ENCODE measurements around the gene NTM.

Gene NTM

GRCh38 chr11:131928992-131929391, 558.6 kb downstream of the NTM start:
- no peaks in the 10 kb centered on the region for H3K4me1 ChIP-seq (ENCODE audit: control insufficient read depth in 2 of 2, insufficient read depth in 2 of 2, low read length in 2 of 2)
- no peaks in the 10 kb centered on the region for H3K36me3 ChIP-seq (ENCODE audit: control insufficient read depth in 2 of 2, insufficient read depth in 2 of 2, low read length in 2 of 2)
- no peak overlapping the region for H3K9ac ChIP-seq (ENCODE audit: low read depth in 1 of 2, low read length in 2 of 2)
- no peak overlapping the region for H3K27ac ChIP-seq (ENCODE audit: low read depth in 2 of 2, low read length in 2 of 2)
- no peaks in the 10 kb centered on the region for H3K9me3 ChIP-seq (ENCODE audit: control insufficient read depth in 2 of 2, low read length in 2 of 2)
- H3K27me3 ChIP-seq (ENCODE audit: control insufficient read depth in 2 of 2, insufficient read depth in 2 of 2, low read length in 2 of 2): no peaks in the 10 kb centered on the region
- H3K4me3 ChIP-seq (ENCODE audit: low read length in 2 of 2): no peak overlapping the region

GRCh38 chr11:131932584-131933325, 562.3 kb downstream of the NTM start:
- Histone ChIP-seq H3K9me3 (ENCODE audit: control insufficient read depth in 2 of 2, low read length in 2 of 2) (no peaks in the 10 kb centered on the region), H3K27me3 (ENCODE audit: control insufficient read depth in 2 of 2, insufficient read depth in 2 of 2, low read length in 2 of 2) (no peaks in the 10 kb centered on the region), H3K4me3 (ENCODE audit: low read length in 2 of 2) (no peak overlapping the region), H3K9ac (ENCODE audit: low read depth in 1 of 2, low read length in 2 of 2) (no peak overlapping the region), H3K4me1 (ENCODE audit: control insufficient read depth in 2 of 2, insufficient read depth in 2 of 2, low read length in 2 of 2) (no peaks in the 10 kb centered on the region), H3K36me3 (ENCODE audit: control insufficient read depth in 2 of 2, insufficient read depth in 2 of 2, low read length in 2 of 2) (no peaks in the 10 kb centered on the region), H3K27ac (ENCODE audit: low read depth in 2 of 2, low read length in 2 of 2) (no peak overlapping the region)

- no peaks in the 10 kb centered on the region for H3K9me3 ChIP-seq (ENCODE audit: control insufficient read depth in 2 of 2, low read length in 2 of 2)
- H3K4me3 ChIP-seq (ENCODE audit: low read length in 2 of 2): no peak overlapping the region
- H3K36me3 ChIP-seq (ENCODE audit: control insufficient read depth in 2 of 2, insufficient read depth in 2 of 2, low read length in 2 of 2): no peaks in the 10 kb centered on the region
- H3K4me1 ChIP-seq (ENCODE audit: control insufficient read depth in 2 of 2, insufficient read depth in 2 of 2, low read length in 2 of 2): no peaks in the 10 kb centered on the region
- no peak overlapping the region for H3K27ac ChIP-seq (ENCODE audit: low read depth in 2 of 2, low read length in 2 of 2)
- H3K9ac ChIP-seq (ENCODE audit: low read depth in 1 of 2, low read length in 2 of 2): no peak overlapping the region
- no peaks in the 10 kb centered on the region for H3K27me3 ChIP-seq (ENCODE audit: control insufficient read depth in 2 of 2, insufficient read depth in 2 of 2, low read length in 2 of 2)
Observed at GRCh38 chr11:131934006-131934405, 563.6 kb downstream of the NTM start.

- Histone ChIP-seq H3K4me3 (ENCODE audit: low read length in 2 of 2) (no peak overlapping the region), H3K4me1 (ENCODE audit: control insufficient read depth in 2 of 2, insufficient read depth in 2 of 2, low read length in 2 of 2) (no peaks in the 10 kb centered on the region), H3K27me3 (ENCODE audit: control insufficient read depth in 2 of 2, insufficient read depth in 2 of 2, low read length in 2 of 2) (no peaks in the 10 kb centered on the region), H3K27ac (ENCODE audit: low read depth in 2 of 2, low read length in 2 of 2) (no peak overlapping the region), H3K9ac (ENCODE audit: low read depth in 1 of 2, low read length in 2 of 2) (no peak overlapping the region), H3K36me3 (ENCODE audit: control insufficient read depth in 2 of 2, insufficient read depth in 2 of 2, low read length in 2 of 2) (no peaks in the 10 kb centered on the region), H3K9me3 (ENCODE audit: control insufficient read depth in 2 of 2, low read length in 2 of 2) (no peaks in the 10 kb centered on the region)
Observed at GRCh38 chr11:131938351-131938751, 567.9 kb downstream of the NTM start.

GRCh38 chr11:131940126-131940525, 569.7 kb downstream of the NTM start:
- no peak overlapping the region for H3K27ac ChIP-seq (ENCODE audit: low read depth in 2 of 2, low read length in 2 of 2)
- H3K27me3 ChIP-seq (ENCODE audit: control insufficient read depth in 2 of 2, insufficient read depth in 2 of 2, low read length in 2 of 2): no peaks in the 10 kb centered on the region
- no peaks in the 10 kb centered on the region for H3K36me3 ChIP-seq (ENCODE audit: control insufficient read depth in 2 of 2, insufficient read depth in 2 of 2, low read length in 2 of 2)
- H3K9me3 ChIP-seq (ENCODE audit: control insufficient read depth in 2 of 2, low read length in 2 of 2): no peaks in the 10 kb centered on the region
- no peaks in the 10 kb centered on the region for H3K4me1 ChIP-seq (ENCODE audit: control insufficient read depth in 2 of 2, insufficient read depth in 2 of 2, low read length in 2 of 2)
- H3K9ac ChIP-seq (ENCODE audit: low read depth in 1 of 2, low read length in 2 of 2): no peak overlapping the region
- H3K4me3 ChIP-seq (ENCODE audit: low read length in 2 of 2): no peak overlapping the region

- H3K9me3 ChIP-seq (ENCODE audit: control insufficient read depth in 2 of 2, low read length in 2 of 2): no peaks in the 10 kb centered on the region
- H3K27ac ChIP-seq (ENCODE audit: low read depth in 2 of 2, low read length in 2 of 2): no peak overlapping the region
- no peaks in the 10 kb centered on the region for H3K4me1 ChIP-seq (ENCODE audit: control insufficient read depth in 2 of 2, insufficient read depth in 2 of 2, low read length in 2 of 2)
- no peaks in the 10 kb centered on the region for H3K36me3 ChIP-seq (ENCODE audit: control insufficient read depth in 2 of 2, insufficient read depth in 2 of 2, low read length in 2 of 2)
- H3K4me3 ChIP-seq (ENCODE audit: low read length in 2 of 2): no peak overlapping the region
- H3K27me3 ChIP-seq (ENCODE audit: control insufficient read depth in 2 of 2, insufficient read depth in 2 of 2, low read length in 2 of 2): no peaks in the 10 kb centered on the region
- H3K9ac ChIP-seq (ENCODE audit: low read depth in 1 of 2, low read length in 2 of 2): no peak overlapping the region
Observed at GRCh38 chr11:131942878-131943277, 572.5 kb downstream of the NTM start.

- H3K9ac ChIP-seq (ENCODE audit: low read depth in 1 of 2, low read length in 2 of 2): no peak overlapping the region
- no peak overlapping the region for H3K4me3 ChIP-seq (ENCODE audit: low read length in 2 of 2)
- H3K36me3 ChIP-seq (ENCODE audit: control insufficient read depth in 2 of 2, insufficient read depth in 2 of 2, low read length in 2 of 2): no peaks in the 10 kb centered on the region
- H3K27me3 ChIP-seq (ENCODE audit: control insufficient read depth in 2 of 2, insufficient read depth in 2 of 2, low read length in 2 of 2): no peaks in the 10 kb centered on the region
- H3K9me3 ChIP-seq (ENCODE audit: control insufficient read depth in 2 of 2, low read length in 2 of 2): no peaks in the 10 kb centered on the region
- H3K4me1 ChIP-seq (ENCODE audit: control insufficient read depth in 2 of 2, insufficient read depth in 2 of 2, low read length in 2 of 2): no peaks in the 10 kb centered on the region
- H3K27ac ChIP-seq (ENCODE audit: low read depth in 2 of 2, low read length in 2 of 2): no peak overlapping the region
Observed at GRCh38 chr11:131943295-131943694, 572.9 kb downstream of the NTM start.

- Histone ChIP-seq H3K36me3 (ENCODE audit: control insufficient read depth in 2 of 2, insufficient read depth in 2 of 2, low read length in 2 of 2) (no peaks in the 10 kb centered on the region), H3K9ac (ENCODE audit: low read depth in 1 of 2, low read length in 2 of 2) (no peak overlapping the region), H3K27ac (ENCODE audit: low read depth in 2 of 2, low read length in 2 of 2) (no peak overlapping the region), H3K27me3 (ENCODE audit: control insufficient read depth in 2 of 2, insufficient read depth in 2 of 2, low read length in 2 of 2) (no peaks in the 10 kb centered on the region), H3K4me1 (ENCODE audit: control insufficient read depth in 2 of 2, insufficient read depth in 2 of 2, low read length in 2 of 2) (no peaks in the 10 kb centered on the region), H3K4me3 (ENCODE audit: low read length in 2 of 2) (no peak overlapping the region), H3K9me3 (ENCODE audit: control insufficient read depth in 2 of 2, low read length in 2 of 2) (no peaks in the 10 kb centered on the region)
Observed at GRCh38 chr11:131944736-131945135, 574.3 kb downstream of the NTM start.

- no peak overlapping the region for H3K27ac ChIP-seq (ENCODE audit: low read depth in 2 of 2, low read length in 2 of 2)
- no peak overlapping the region for H3K4me3 ChIP-seq (ENCODE audit: low read length in 2 of 2)
- H3K9me3 ChIP-seq (ENCODE audit: control insufficient read depth in 2 of 2, low read length in 2 of 2): no peaks in the 10 kb centered on the region
- H3K27me3 ChIP-seq (ENCODE audit: control insufficient read depth in 2 of 2, insufficient read depth in 2 of 2, low read length in 2 of 2): no peaks in the 10 kb centered on the region
- no peaks in the 10 kb centered on the region for H3K4me1 ChIP-seq (ENCODE audit: control insufficient read depth in 2 of 2, insufficient read depth in 2 of 2, low read length in 2 of 2)
- H3K36me3 ChIP-seq (ENCODE audit: control insufficient read depth in 2 of 2, insufficient read depth in 2 of 2, low read length in 2 of 2): no peaks in the 10 kb centered on the region
- H3K9ac ChIP-seq (ENCODE audit: low read depth in 1 of 2, low read length in 2 of 2): no peak overlapping the region
Observed at GRCh38 chr11:131945706-131946105, 575.3 kb downstream of the NTM start.

- Histone ChIP-seq H3K27me3 (ENCODE audit: control insufficient read depth in 2 of 2, insufficient read depth in 2 of 2, low read length in 2 of 2) (no peaks in the 10 kb centered on the region), H3K4me3 (ENCODE audit: low read length in 2 of 2) (no peak overlapping the region), H3K9me3 (ENCODE audit: control insufficient read depth in 2 of 2, low read length in 2 of 2) (no peaks in the 10 kb centered on the region), H3K9ac (ENCODE audit: low read depth in 1 of 2, low read length in 2 of 2) (no peak overlapping the region), H3K36me3 (ENCODE audit: control insufficient read depth in 2 of 2, insufficient read depth in 2 of 2, low read length in 2 of 2) (no peaks in the 10 kb centered on the region), H3K4me1 (ENCODE audit: control insufficient read depth in 2 of 2, insufficient read depth in 2 of 2, low read length in 2 of 2) (no peaks in the 10 kb centered on the region), H3K27ac (ENCODE audit: low read depth in 2 of 2, low read length in 2 of 2) (no peak overlapping the region)
Observed at GRCh38 chr11:131947511-131947910, 577.1 kb downstream of the NTM start.

Measured in mucosa of rectum (tissue), 2 donors.